ENCODE data around the gene TMEM151B. TPM values are rescaled to one million over a fixed set of nuclear protein-coding genes. Genes with fewer than 3 reads are reported as not detected.

The TMEM151B gene
- total and polyA plus RNA-seq, 2 of the 13 experiments (the other 11 are each of a cell fraction or from before 2014, with no cell fraction given) = not detected

GRCh38 chr6:44256775-44257024, 13.6 kb upstream of the TMEM151B start (continued):
- no peak for TF ChIP-seq ZNF180 (CRISPR knock-in tag; IDR thresholded peaks at IDR 0.05; ENCODE audit: borderline replicate concordance, low read depth)
- 0 out of 2 replicates have a peak, but pooled peaks have one; percentile 28 for TF ChIP-seq ZSCAN12 (CRISPR knock-in tag; IDR thresholded peaks at IDR 0.05)
- no peak for TF ChIP-seq TBL1XR1 (IDR thresholded peaks at IDR 0.05; ENCODE audit: borderline replicate concordance, low read length, partially characterized antibody)
- no peak; the same call in 1 of the 2 replicates for TF ChIP-seq ZNF557 (CRISPR knock-in tag; IDR thresholded peaks at IDR 0.05)
- 0 out of 2 replicates have a peak, but pooled peaks have one; percentile 58 for TF ChIP-seq PRDM10 (CRISPR knock-in tag; IDR thresholded peaks at IDR 0.05; ENCODE audit: low read depth)
- TF ChIP-seq ZNF33B (CRISPR knock-in tag; IDR thresholded peaks at IDR 0.05) = 0 out of 2 replicates have a peak, but pooled peaks have one; percentile 78
- TF ChIP-seq SAFB2 (CRISPR knock-in tag; IDR thresholded peaks at IDR 0.05; ENCODE audit: borderline replicate concordance, low read depth) = no peak
- TF ChIP-seq GPN1 (CRISPR knock-in tag; IDR thresholded peaks at IDR 0.05; ENCODE audit: borderline replicate concordance) = no peak
- TF ChIP-seq RBM22 (optimal IDR thresholded peaks at IDR 0.05; ENCODE audit: low read length) = no peak
- no peak for TF ChIP-seq ZKSCAN1 (IDR thresholded peaks at IDR 0.05; ENCODE audit: low read length)
- TF ChIP-seq MYPOP (CRISPR knock-in tag; IDR thresholded peaks at IDR 0.05) = no peak
- TF ChIP-seq MAZ (IDR thresholded peaks at IDR 0.05; ENCODE audit: borderline replicate concordance, low read depth, low read length) = no peak
- TF ChIP-seq MAZ (CRISPR knock-in tag; IDR thresholded peaks at IDR 0.05; ENCODE audit: low read depth) = no peak
- peak; percentile 29; the same call in 1 of the 2 replicates for TF ChIP-seq HOXA3 (CRISPR knock-in tag; IDR thresholded peaks at IDR 0.05)
- TF ChIP-seq SNAPC4 (CRISPR knock-in tag; IDR thresholded peaks at IDR 0.05) = no peak; the same call in 1 of the 2 replicates
- TF ChIP-seq MAF1 (CRISPR knock-in tag; IDR thresholded peaks at IDR 0.05; ENCODE audit: borderline replicate concordance) = peak; percentile 71; the same call in 1 of the 2 replicates
- peak; percentile 79 for TF ChIP-seq ZNF263 (CRISPR knock-in tag; IDR thresholded peaks at IDR 0.05)
- peak; percentile 25; the same call in 1 of the 2 replicates for TF ChIP-seq BCL3 (CRISPR knock-in tag; IDR thresholded peaks at IDR 0.05)
- peak; percentile 23; the same call in 1 of the 2 replicates for TF ChIP-seq ZNF607 (CRISPR knock-in tag; IDR thresholded peaks at IDR 0.05; ENCODE audit: borderline replicate concordance)
- no peak for TF ChIP-seq ZC3H13 (CRISPR knock-in tag; IDR thresholded peaks at IDR 0.05)

Measured in HepG2 (cell line).